GM18870 (cell line): ENCODE measurements around the gene AP4S1.

ENCODE experiments used
- ATAC-seq: cut with Tn5 transposase; IDR thresholded peaks from one replicate; pipeline ENCODE4 v1.9.1; 2021; ENCODE audit warnings: moderate library complexity; ENCODE audit not compliant: unreplicated experiment

The AP4S1 gene

GRCh38 chr14:31128601-31129526 is 103.4 kb downstream of the AP4S1 start:
- ATAC-seq: no peak

GRCh38 chr14:31133133-31133532 is 107.7 kb downstream of the AP4S1 start:
- ATAC-seq: no peak

DNA sequence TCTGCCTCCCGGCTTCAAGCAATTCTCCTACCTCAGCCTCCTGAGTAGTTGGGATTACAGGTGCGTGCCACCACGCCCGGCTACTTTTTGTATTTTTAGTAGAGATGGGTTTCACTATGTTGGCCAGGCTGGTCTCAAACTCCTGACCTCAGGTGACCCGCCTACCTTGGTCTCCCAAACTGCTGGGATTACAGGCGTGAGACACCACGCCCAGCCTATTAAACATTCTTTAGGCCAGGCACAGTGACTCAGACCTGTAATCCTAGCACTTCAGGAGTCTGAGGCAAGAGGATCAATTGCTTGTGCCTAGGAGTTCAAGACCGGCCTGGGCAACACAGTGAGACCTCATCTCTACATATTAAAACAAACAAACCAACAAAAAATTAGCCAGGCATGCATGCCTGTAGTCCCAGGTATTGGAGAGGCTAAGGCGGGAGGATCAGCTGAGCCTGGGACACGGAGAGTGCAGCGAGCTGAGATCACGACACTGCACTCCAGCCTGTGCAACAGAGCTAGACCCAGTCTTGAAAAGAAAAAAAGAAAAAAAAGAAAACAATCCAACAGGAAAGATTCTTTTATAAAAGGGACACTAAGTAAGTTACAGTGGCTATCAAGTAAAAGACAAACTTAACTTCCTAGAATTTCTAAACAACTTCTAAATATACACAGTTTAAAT is 111.9 kb downstream of the AP4S1 start:
- no peak for ATAC-seq

DNA sequence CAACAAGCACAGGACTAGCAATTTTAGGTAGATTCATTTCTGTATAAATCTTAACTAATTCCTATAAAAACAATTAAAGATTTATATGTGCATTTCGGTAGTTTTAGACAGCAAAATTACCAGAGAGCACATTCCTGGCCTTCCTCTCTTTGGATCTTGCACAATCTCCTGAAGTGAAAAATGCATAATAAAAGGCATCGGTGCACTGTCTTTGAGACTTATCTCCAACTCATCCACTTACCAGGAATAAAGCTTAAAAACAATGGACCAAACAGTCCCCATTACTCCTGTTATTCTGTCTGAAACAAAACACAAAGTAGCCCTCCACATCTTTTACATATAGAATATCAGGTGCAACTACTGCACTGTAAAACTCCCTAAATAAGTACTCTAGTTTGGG is 112.9 kb downstream of the AP4S1 start:
- no peak for ATAC-seq

- no peak for ATAC-seq
Observed at GRCh38 chr14:31139301-31139847, 113.9 kb downstream of the AP4S1 start.

DNA sequence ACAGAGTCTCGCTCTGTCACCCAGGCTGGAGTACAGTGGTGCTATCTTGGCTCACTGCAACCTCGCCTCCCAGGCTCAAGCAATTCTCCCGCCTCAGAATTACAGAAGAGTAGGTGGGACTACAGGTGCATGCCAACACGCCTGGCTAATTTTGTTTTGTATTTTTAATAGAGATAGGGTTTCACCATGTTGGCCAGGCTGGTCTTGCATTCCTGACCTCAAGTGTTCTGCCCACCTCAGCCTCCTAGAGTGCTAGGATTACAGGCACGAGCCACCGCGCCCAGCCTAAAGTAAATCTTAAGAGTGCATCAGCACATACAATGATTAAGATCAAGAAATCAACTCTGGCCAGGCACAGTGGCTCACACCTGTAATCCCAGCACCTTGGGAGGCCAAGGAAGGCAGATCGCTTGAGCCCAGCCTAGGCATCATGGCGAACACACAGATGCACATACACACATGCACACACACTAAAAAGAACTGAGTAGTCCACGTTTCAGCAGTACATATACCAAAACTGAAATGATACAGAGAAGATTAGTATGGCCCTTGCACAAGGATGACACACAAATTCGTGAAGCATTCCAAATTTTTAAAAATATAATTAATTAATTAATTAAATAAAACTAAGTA is 117.1 kb downstream of the AP4S1 start:
- no peak for ATAC-seq
